Right kidney (tissue), 9 donors: ENCODE data around the gene DTX2.
"Not testable (repeated sequence)": the region's sequence is repeated elsewhere in the genome, so short reads cannot be mapped to it uniquely, and the experiment has no call there.

Experiments
- DNase-seq: peaks from one replicate; pipeline ENCODE4 v3.0.0-alpha.2; 2016
- long read RNA-seq, 8 donors: transcript quantifications; one replicate each; lab custom pipeline, GENCODE V29; 2026

DTX2 gene
- long read RNA-seq, donor 1 = 0 reads
- long read RNA-seq, donor 2, partial matches to known transcripts = 0 of 1 reads
- long read RNA-seq, donor 2, other reads (novel, unspliced or antisense) = 0 of 1 reads
- long read RNA-seq, donor 3 = 0 reads
- long read RNA-seq, donor 4, partial matches to known transcripts = 0 of 9 reads
- long read RNA-seq, donor 4, other reads (novel, unspliced or antisense) = 0 of 9 reads
- long read RNA-seq, donor 5, partial matches to known transcripts = 0 of 2 reads
- long read RNA-seq, donor 5, other reads (novel, unspliced or antisense) = 0 of 2 reads
- long read RNA-seq, donor 6, partial matches to known transcripts = 0 of 4 reads
- long read RNA-seq, donor 6, other reads (novel, unspliced or antisense) = 0 of 4 reads
- long read RNA-seq, donor 7, partial matches to known transcripts = 0 of 3 reads
- long read RNA-seq, donor 7, other reads (novel, unspliced or antisense) = 0 of 3 reads
- long read RNA-seq, donor 8, partial matches to known transcripts = 0 of 1 reads
- long read RNA-seq, donor 8, other reads (novel, unspliced or antisense) = 0 of 1 reads

- not testable (repeated sequence) for DNase-seq
These were observed at the start of gene DTX2 for GRCh38 chr7:76461464-76462101. Gene DTX2, plus strand, starts transcription at chr7:76461709. Its CDS starts 18,801 bp downstream, at chr7:76480510.

GRCh38 chr7:76412249-76412648, 49.3 kb upstream of the DTX2 start:
- DNase-seq = no peak

- DNase-seq = not testable (repeated sequence)
These were observed 43.7 kb upstream of the DTX2 start for GRCh38 chr7:76417654-76418310.

- not testable (repeated sequence) for DNase-seq
These were observed 40.4 kb upstream of the DTX2 start for GRCh38 chr7:76421097-76421496.

GRCh38 chr7:76423666-76424412, 37.7 kb upstream of the DTX2 start:
- DNase-seq = peak; percentile 50

GRCh38 chr7:76424413-76425111, 36.9 kb upstream of the DTX2 start, which contains the start of gene ZP3:
Gene ZP3, plus strand, starts transcription at chr7:76424950. Its CDS starts 15 bp downstream, at chr7:76424965.
- DNase-seq = no peak

- DNase-seq = no peak
These were observed 36.4 kb upstream of the DTX2 start for GRCh38 chr7:76425156-76425555.

- not testable (repeated sequence) for DNase-seq
These were observed 36.0 kb upstream of the DTX2 start for GRCh38 chr7:76425558-76425957.

- no peak for DNase-seq
These were observed 35.3 kb upstream of the DTX2 start for GRCh38 chr7:76426246-76426645.

GRCh38 chr7:76427635-76428034, 33.9 kb upstream of the DTX2 start:
- DNase-seq = no peak

- no peak for DNase-seq
These were observed 33.2 kb upstream of the DTX2 start for GRCh38 chr7:76428149-76428823.

- DNase-seq = no peak
These were observed 32.4 kb upstream of the DTX2 start for GRCh38 chr7:76428868-76429805.

- DNase-seq = no peak
These were observed 31.3 kb upstream of the DTX2 start for GRCh38 chr7:76430211-76430610.

- no peak for DNase-seq
These were observed 30.7 kb upstream of the DTX2 start for GRCh38 chr7:76430836-76431235.

- DNase-seq = not testable (repeated sequence)
These were observed 23.6 kb upstream of the DTX2 start for GRCh38 chr7:76437873-76438272.

- DNase-seq = not testable (repeated sequence)
These were observed 22.2 kb upstream of the DTX2 start for GRCh38 chr7:76439120-76439888.

GRCh38 chr7:76440404-76440803, 21.1 kb upstream of the DTX2 start:
- DNase-seq = not testable (repeated sequence)

GRCh38 chr7:76441792-76442191, 19.7 kb upstream of the DTX2 start:
- DNase-seq = not testable (repeated sequence)
